Measurements from ENCODE around the gene STUM. TPM values are rescaled to one million over a fixed set of nuclear protein-coding genes. Genes with fewer than 3 reads are reported as not detected.
A peak's percentile ranks its signal among the peaks of the same experiment; 100 is the strongest.

STUM gene
- polyA plus RNA-seq, 10 donors, result 6.1 to 18.6 (median 13.6) TPM

DNA sequence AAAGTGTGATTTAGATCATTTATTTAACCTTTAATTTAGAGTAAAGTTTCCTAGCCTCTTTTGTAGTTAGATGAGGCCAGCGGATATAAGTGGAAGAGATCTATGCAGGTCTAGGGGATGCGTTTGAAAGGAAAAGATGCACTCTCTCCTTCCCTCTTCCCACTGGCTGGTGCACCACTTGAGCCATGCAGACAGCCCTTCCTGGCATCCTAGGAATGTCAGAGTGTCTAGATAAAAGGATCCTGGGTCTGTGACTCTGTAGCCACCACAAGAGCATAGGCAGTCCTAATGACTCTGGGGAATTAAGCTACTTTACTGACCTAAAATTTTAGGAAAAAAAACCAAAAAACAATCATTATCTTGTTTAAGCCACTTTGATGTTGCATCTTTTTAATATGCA, 16.0 kb upstream of the STUM start:
- no peak for DNase-seq

- no peak for DNase-seq
Observed at GRCh38 chr1:226533220-226533619, 15.3 kb upstream of the STUM start.

- no peak for DNase-seq
Observed at GRCh38 chr1:226534098-226534497, 14.5 kb upstream of the STUM start.

DNA sequence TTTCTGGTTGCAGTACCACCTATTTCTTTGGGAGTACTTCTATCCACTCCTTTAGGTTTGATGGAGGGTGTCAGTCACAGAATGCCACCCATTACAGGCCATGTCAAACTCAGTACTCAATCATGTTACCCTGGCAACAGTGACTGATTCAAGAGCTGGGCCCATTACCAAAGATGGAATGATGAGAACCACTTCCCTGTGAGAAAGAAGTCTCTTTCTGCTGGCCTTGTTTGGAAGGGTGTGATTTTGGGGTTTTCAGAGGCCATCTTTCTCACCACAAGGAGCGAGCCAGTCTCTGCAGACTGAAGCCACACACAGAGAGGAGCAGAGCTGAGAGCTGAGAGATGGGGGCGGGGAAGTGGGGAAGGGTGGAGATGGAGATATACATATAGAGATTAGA, 13.9 kb upstream of the STUM start:
- no peak for DNase-seq

DNA sequence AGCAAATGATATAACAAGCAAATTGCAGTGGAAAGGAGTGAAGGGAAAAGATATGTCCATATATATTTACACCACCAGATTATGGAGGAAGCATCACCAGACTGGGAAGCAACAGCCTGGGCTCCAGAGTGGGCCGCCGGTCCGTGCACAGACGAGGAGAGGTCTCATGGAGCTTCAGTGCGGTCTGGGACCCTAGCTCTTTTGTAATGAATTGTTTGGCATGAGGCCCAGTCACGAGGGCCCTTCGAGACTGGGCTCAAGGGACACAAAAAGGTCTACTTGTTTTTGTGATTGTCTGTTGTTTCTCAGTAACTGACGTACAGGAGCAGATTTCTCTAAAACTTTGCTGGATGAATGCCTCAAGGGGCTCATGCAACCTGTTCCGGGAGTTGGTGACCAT, 12.9 kb upstream of the STUM start:
- DNase-seq, result no peak

DNA sequence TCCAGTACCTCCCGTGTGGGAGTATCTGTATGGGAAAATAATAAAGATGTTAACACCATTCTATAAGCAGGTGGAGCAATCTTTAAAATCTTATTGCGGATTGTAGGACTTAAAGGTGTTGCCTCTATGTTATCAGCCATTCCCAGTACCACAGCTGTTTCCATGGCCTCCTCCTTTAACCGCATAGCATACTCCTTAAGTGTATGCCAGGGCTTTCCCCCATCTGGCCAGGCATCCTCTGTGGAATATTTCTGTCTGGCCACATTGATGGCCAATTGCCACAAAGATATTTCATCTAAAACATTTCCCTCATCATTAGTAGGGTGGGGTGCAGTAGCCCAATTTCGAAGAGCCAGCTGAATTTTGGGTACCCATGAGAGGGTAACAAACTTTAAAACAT, 7.3 kb upstream of the STUM start:
- DNase-seq, result no peak

- peak in 1 of 3 donors; percentile 45 for DNase-seq
Observed at GRCh38 chr1:226541631-226542622, 6.6 kb upstream of the STUM start.

DNA sequence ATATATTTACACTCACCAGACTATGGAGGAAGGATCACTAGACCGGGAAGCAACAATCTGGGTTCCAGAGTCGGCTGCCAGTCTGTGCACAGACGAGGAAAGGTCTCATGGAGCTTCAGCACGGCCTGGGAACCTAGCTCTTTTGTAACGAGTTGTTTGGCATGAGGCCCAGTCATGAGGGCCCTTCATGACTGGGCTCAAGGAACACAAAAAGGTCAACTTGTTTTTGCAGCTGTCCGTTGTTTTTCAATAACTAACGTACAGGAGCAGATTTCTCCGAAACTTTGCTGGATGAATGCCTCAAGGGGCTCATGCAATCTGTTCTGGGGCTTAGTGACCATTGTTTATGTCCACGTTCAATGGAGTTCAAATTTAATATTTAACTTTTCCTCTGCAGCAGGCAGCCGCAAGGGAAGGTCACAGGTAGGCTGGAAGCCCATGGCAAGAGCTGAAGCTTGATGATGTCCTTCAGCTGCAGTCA, 5.9 kb upstream of the STUM start:
- peak in 1 of 3 donors; percentile 74 for DNase-seq

GRCh38 chr1:226545836-226546596, 2.5 kb upstream of the STUM start:
- DNase-seq, result peak in 2 of 3 donors; percentile 53 to 56

GRCh38 chr1:226546926-226547325, 1.6 kb upstream of the STUM start:
- DNase-seq, result no peak

DNA sequence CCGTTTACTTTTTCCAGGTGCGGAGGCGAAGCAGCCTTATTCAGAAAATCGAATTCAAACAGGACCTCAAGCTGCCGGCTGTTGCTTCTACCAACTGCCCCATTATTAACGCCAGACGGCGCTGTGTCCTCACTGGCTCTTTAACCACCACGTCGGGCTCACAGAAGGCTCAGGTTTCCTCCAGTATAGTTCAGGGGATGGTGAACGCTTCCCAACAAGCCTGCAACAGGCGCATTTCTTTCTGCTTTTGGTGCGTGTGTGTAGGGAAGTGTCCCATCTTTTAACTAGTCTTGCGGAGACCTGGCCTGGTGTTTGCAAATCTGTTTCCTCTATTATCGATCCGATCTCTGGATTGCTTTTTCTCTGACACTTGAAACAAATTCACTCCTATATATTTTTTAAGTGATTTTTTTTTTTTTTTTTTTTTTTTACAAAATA, 791 bp upstream of the STUM start:
- DNase-seq, result peak; percentile 91 to 95 (median 91)

GRCh38 chr1:226549094-226549936, 751 bp downstream of the STUM start:
- DNase-seq, result no peak

DNA sequence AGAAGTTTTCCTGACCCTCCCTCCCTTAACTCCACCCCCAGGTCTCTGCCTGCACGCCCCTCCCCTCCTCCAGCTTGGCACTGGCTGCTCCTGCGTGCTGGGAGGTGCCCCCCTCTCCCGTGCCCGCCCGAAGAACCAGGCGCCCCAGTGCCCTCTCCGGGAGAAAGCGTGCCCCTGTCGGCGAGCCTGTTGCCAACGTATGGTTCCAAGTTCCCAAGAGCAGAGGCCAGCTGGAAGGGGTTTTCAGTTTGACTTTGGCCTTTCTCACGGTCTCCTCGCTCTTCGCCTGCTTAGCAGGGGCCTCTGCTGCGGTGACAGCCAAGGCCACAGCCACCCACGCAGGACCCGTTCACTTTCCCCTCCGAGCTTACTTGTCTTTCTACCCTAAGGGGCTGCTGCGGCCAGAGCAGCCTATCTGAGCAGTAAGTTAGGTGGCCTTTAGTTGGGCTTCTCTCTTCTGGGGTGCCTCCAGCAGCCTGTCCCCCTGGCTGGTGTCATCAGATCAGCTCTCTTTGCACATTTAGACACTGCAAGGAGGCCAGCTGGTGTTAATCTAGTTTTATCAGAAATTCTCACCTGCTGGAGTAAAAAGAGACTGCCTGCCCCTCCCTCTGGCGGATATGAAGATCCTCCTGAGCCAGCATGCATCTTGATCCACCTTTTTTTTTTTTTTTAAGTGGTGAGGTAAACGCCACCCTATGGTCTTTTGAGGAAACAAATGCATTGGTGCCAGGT, 1.5 kb downstream of the STUM start:
- DNase-seq, result peak; percentile 46 to 77 (median 49)

GRCh38 chr1:226550672-226551041, 2.1 kb downstream of the STUM start:
- no peak for DNase-seq

- DNase-seq, result no peak
Observed at GRCh38 chr1:226551299-226551698, 2.7 kb downstream of the STUM start.

DNA sequence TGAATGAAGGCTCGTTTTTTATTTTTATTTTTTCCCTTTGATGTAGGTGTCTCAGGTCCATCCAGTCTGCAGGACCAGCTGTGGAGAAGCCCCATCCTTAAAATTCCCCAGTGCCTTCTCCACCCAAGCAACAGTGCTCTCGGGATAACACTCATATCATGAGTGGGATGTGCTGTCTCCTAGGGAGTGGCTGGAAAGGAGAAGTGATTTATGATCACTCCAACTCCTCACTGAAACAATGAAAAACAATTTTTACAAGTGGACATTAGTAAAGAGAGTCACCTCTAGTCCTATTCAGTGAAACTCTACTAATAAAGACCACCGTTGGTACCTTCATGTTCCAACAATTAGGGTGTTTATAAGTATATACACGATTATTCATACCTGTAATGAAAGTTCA, 3.5 kb downstream of the STUM start:
- no peak for DNase-seq

GRCh38 chr1:226553266-226553923, 4.8 kb downstream of the STUM start:
- no peak for DNase-seq

GRCh38 chr1:226553924-226554282, 5.3 kb downstream of the STUM start:
- DNase-seq, result no peak

GRCh38 chr1:226555092-226555491, 6.5 kb downstream of the STUM start:
- no peak for DNase-seq

- no peak for DNase-seq
Observed at GRCh38 chr1:226557424-226557823, 8.9 kb downstream of the STUM start.

All from muscle of back (tissue), 11 donors.